ENCODE data around the gene RREB1.

Gene RREB1

DNA sequence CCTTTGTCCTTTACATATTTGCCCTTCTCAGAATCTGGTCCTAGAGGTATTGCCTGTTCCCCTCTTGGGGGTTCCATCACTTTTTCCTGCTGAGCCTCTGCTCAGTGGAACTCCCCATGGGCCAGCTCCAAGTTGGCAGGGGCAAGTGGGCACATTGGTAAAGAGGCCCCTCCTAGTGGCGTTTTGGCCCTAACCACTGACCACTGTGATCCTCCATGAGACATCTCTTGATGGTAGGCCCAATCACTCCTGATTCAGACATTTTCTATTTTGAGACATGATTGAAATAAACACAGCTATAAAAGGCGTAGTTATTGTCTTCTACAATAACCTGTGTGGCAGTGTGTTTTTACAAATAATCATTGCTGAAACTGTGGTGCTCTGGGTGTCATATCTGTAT lies 83.0 kb downstream of the RREB1 start:
- DNase-seq (ENCODE audit: low read depth in 2 of 2, low spot score in 1 of 2): no peak

DNA sequence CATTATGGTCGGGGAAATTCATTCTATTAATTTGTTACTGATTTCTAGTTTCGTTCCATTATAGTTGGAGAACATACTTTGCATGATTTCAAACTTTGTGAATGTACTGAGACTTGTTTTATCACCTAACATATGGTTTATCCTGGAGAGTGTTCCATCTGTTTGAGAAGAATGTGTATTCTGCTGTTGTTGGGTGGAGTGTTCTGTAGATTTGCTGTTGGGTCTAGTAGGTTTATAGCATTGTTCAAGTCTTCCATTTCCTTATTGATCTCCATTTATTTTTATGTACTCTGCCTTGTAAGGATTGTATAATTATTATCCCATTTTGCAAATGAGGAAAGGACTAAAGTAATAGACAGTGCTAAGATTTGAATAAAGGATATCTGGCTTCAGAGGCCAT lies 85.4 kb downstream of the RREB1 start:
- no peak for DNase-seq (ENCODE audit: low read depth in 2 of 2, low spot score in 1 of 2)

DNA sequence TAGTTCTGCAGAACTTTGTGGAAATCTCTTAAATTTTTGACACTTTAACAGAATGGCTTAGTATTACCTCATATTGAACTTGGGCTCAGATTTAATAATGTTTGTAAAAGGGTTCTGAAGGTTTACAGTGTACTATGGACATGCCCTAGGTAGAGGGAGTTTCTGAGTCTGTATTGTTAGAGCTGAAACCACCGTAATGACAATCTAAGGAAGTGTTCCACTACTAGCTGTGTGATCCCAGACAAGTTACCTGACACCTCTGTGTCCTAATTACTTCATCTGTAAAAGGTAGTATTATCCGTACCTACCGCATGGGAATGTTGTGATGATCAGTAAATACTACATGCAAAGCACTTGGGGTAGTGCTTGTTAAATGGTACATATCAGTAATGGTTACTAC lies 86.9 kb downstream of the RREB1 start:
- DNase-seq (ENCODE audit: low read depth in 2 of 2, low spot score in 1 of 2): no peak

DNA sequence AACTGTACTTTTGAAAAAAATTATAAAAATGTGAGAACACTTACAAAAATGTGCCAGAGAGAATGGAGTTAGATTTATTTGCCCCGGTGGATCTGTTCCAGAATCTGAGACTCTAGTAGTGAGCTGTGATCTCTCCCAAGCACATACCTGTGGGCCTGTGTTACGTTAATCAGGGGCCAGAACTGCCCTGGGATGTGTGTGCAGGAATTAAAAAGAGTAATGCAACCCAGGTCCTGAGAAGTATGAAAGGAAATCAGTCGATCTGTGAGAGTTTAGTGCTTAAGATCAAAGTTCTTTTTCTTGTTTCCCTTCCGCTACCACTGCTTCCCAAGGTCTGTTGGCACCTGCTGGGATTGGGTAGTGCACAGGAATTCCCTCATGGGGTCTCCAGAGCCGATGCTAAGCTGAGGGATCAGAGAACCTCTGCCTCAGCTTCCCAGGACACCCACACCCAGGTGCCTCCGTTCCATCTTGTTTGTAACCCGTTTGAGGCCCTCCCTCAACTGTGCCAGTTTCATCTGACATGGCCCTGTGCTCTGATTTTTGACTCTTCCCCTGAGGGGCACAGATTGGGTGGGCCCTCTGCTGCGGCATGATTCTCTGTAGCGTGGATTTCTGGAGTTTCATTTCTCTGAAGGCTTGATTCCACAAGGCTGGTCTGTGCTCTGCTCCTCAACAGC lies 87.7 kb downstream of the RREB1 start:
- DNase-seq (ENCODE audit: low read depth in 2 of 2, low spot score in 1 of 2): no peak

DNA sequence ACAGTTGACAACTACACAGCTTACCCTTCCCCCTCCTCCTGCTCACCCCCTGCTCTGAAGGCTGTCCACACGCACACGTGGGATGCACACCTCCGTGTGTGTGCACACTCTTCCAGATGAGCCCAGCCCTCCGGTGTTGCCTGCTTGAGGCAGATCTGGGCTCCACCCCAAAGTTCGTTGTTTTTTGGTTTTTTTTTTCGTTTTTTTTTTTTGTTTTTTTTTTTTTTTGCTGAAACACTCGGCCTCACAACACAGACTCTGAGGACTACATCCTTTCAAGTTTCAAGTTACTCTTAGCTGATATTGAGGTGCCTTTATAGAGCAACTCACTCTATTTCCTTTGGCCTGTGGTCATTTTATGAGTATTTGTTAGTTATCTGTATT lies 88.2 kb downstream of the RREB1 start:
- no peak for DNase-seq (ENCODE audit: low read depth in 2 of 2, low spot score in 1 of 2)

DNA sequence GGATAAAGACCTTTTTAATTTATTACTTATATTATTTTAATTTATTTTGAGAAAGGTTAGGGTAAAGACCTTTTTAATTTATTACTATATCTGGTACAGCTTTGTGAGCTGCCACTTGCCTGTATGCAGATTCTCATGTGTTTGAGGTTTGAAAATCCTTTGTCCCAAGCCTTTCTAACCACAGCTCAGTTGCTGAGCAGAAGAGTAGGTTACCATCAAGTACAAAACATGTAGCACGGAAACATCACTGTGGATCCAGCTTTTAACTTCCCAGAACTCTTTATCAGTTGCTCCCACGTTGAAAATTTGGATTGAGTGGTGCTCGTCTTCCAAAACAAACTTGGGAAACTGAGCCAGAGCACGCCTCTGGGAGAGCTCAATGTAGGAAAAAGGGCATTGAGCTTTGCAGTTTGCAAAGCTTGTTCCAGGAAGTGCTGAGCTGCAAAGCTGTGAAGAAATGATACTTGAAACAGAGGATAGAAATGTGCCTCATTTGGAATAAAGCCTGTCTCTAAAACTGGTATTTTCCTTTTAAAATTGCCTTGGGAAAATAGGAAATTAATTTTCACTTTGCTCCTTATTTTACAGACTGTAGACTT lies 89.0 kb downstream of the RREB1 start:
- no peak for DNase-seq (ENCODE audit: low read depth in 2 of 2, low spot score in 1 of 2)

DNA sequence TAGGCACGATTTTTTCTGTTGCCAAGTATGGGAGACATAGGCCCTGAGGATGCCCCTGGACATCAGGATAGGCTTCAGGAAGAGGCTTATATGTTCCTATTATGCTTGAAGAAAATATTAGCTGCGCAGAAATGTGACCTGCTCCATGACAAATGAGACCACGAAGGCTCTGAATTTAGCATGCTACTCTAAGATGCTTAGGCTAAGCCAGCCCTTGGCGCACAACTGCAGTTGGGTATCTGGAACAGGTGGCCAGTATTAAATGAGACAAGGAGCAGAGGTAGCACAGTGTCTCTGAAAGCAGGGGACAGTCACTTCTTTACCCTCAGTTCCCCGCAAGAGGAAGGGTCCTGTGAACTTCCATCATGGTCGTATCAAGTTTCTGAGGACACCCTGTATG lies 90.0 kb downstream of the RREB1 start:
- DNase-seq (ENCODE audit: low read depth in 2 of 2, low spot score in 1 of 2): no peak

DNA sequence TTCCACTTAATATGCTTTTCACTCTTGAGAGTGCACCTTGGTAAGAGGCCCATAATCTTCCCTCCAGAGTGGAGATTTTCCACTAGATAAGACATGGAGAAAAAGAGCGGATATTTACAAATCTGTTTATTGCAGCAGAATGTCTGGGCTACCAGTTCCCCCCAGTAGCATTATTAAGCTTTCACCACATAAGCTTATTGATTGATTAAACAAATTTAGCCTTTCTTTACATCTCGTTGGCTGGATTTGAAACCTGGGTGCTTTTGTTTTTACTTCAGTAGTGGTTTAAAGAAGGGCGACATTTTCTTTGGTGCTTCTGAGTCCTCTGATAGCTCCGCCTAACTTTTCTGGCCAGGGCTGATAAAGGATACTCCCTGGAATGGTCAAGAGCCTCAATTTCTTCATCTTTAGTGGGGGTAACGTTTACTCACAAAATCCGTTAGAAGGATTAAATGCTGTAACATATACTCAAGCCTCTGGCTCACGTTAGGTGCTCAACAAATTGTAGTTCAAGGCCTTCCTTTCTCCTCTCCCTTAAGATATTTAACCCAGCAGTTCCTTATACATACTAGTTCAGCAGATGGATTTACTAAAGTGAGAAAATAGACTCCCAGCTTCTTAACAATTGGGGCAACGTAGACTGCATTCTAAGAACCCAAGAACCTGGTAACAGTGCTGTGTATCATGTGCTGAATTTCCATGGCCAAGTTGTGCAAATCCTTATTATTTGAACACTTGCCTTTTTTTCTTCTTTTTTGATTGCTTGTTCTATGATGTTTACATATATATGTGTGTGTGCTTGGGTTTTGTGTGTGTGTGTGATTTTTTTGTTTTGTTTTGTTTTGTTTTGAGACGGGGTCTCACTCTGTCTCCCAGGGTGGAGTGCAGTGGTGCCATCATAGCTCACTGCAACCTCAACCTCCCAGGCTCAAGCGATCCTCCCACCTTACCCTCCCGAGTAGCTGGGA lies 91.4 kb downstream of the RREB1 start:
- DNase-seq (ENCODE audit: low read depth in 2 of 2, low spot score in 1 of 2): no peak

DNA sequence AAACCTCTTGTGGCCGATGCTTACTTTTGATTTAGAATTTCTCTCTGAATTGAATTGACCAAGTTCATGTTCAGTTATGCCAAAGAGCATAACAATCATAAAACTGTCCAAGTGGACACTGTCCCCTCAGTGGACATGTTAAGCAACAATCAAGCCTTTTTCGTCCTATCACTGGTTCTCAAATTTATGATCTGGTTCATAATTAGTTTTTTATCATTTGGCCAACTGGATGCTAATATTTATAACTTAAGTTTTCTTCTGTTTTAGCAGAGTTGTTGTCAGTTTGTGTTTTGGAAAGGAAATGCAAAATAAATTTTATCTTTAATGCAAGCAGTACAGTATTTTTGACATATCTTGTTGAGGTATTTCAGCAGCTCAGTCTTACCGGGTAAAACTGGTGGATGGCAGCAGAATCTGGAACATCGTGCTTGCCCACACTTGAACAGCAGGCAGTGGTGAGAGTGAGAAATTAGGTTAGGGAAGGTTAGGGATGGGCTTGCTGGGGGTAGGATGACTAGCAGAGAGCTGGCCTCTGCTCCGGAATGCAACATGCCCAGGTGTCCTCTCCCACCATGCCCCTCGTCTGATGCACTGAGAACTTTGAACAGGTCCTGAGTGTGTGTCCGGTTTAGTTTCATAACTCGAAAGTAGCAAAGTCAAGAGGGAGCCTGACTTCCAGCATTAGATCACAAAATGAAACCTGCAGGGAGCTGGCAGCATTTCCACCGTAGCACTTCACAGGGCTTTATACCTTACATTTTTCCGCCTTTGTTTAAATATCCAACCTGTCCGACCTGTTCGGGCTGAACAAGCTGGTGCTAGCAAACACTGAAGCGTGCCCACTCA lies 93.1 kb downstream of the RREB1 start:
- no peak for DNase-seq (ENCODE audit: low read depth in 2 of 2, low spot score in 1 of 2)

DNA sequence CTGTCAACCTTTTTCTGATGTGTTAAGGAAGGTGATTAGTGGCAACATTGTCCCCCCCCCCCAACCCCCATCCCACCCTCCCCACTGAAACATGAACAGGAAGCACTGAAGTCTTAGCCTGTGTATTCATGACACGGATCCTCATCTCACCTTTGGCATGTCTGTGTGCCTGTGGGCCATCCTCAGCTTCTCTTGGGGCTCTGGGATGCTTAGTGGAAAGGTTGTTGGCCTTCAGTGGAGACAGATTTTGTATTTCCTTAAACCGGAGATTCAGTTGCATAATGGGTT lies 93.6 kb downstream of the RREB1 start:
- no peak for DNase-seq (ENCODE audit: low read depth in 2 of 2, low spot score in 1 of 2)

DNA sequence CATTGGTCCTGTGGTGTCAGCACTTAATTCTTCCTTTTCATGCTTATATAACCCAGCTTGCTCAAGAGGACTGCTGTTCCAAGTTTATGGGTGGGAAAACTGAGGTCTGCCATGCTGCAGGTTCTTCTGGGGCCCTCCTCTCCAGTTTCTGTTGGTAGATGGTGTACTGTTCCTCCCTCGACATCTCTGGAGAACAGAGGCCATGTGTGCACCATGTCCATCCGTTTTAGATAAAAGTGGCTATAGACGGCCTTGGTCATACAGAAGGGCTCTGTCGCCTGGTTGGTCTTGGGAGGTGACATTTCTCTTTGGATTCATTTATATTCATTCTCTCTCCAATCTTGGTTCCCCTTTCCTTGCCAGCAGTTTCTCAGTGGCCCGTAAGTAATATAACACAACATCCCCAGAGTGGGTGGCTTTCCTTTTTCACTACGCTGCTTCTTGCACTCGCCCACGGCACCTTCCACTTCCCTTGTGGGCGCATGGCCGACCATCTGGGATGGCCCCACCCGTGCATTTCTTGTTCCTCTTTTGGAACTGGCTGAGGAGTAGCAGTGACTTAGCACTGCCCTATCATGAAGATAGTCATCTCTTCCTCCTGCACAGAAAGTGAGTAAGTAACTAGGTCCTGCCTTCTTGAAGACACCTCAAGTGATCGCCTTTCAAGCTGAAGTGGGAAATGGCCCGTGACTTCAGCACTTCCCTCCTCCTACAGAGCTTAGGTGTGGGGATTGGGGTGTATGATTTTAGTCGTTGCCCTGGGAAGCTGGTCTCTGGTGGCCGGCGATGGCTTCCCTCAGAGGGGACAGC lies 94.2 kb downstream of the RREB1 start:
- no peak for DNase-seq (ENCODE audit: low read depth in 2 of 2, low spot score in 1 of 2)

DNA sequence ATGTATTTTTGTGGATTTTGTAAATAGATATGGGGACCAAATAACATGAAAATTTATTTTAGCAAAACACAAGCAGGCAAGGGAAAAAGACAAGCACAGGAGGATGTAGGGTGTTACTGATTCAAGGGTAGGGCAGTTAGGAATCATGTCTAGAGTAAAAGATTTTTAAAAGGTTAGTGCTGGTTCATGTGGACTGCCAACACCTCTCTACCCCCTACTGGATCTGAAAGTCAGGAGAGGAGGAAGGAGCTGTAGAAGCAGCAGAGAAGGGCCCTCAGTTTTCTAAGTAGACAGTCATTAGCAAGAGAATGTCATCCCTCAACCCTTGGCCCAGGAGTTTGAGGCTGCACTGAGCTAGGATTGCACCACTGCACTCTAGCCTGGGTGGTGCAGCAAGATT lies 95.2 kb downstream of the RREB1 start:
- no peak for DNase-seq (ENCODE audit: low read depth in 2 of 2, low spot score in 1 of 2)

DNA sequence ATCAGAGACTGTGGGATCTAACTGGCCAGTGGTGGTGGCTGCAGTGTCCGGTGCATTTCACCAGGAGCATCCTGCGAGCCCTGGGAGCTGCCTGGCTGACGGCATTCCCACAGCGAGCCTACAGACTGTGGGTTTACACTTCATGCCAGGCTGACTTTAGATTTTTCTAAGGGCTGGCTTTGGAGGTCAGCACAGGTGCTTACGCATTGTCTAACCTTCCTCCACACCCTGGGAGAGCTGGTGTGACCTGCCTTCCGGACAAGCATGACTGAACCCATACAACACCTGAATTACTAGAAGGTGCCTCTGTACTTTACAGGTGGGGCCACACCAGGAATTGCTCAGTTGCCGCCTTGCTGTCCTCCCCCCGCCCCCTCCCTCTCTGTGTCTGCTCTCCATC lies 96.2 kb downstream of the RREB1 start:
- DNase-seq (ENCODE audit: low read depth in 2 of 2, low spot score in 1 of 2): no peak

DNA sequence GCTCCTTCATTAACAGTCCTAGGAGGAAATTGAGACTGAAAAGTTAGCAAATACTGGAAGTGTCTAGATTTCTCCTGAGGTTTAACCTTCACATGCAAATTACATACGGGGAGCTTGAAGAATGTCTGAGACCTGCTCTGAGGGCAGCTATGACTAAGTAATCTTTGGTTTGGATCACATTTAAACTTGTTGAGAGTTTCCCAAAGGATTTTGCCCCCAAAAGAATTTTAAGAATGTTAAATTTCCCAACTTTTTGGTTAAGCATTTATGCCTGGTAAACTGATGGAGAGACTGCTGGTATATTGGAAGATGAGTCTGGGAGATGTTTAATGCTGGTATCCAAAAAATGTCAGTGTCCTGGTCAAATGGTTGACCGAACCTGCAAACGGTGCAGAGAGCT lies 97.0 kb downstream of the RREB1 start:
- DNase-seq (ENCODE audit: low read depth in 2 of 2, low spot score in 1 of 2): no peak

DNA sequence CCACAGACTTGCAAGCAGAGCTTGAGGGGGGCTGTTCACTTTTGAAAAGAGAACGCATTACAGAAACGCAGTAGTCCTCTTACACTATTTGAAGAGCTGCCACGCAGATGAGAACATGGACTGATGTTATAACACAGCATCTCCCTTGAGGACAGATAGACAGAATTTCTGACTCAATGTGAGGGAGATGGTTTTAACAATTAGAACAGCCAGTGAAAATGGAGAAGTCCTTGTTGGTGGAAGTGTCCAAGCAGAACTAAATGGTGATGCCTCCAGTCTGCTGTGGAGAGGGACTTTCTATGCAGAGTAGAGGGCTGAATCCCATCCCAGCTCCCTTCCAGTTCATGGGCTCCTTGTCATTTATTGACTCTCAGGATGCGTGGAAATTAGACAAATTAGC lies 100.0 kb downstream of the RREB1 start:
- DNase-seq (ENCODE audit: low read depth in 2 of 2, low spot score in 1 of 2): no peak

DNA sequence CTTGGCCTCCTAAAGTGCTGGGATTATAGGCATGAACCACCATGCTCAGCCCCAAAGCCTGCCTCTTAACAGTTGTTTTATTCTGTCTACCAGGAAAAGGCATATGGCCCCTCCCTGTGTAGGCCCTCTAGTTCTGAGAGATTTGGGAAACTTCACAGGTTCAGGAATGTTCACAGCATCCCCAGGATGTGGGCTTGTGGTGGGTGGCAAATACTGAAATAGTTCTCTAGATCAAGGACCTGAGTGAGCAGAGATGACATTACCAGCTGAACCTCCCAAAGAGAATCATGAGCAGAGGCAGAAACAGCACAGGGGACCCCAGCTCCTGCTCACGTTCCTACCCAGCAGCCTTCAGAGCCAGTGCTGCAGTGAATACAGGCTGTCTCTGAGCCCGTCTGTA lies 105.7 kb downstream of the RREB1 start:
- no peak for DNase-seq (ENCODE audit: low read depth in 2 of 2, low spot score in 1 of 2)

DNA sequence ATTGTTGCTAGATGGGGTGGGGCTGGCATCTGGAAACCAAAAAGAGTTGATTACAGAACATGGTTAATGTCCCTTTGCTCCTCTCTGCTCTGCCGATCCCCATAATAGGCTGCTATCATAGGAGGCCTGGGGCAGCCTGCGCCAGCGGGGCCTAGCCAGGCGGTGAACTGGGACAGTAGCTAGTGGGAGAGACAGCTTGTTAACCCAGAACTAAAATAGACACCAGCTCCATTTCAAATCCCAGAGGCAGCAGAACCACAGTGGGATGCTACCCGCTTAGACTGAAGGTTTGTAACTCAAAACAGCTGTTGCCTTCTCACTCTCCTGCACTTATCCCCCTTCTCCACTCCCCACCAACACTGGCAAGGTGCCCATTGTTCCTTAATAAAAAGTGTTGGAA lies 106.7 kb downstream of the RREB1 start:
- DNase-seq (ENCODE audit: low read depth in 2 of 2, low spot score in 1 of 2): no peak

DNA sequence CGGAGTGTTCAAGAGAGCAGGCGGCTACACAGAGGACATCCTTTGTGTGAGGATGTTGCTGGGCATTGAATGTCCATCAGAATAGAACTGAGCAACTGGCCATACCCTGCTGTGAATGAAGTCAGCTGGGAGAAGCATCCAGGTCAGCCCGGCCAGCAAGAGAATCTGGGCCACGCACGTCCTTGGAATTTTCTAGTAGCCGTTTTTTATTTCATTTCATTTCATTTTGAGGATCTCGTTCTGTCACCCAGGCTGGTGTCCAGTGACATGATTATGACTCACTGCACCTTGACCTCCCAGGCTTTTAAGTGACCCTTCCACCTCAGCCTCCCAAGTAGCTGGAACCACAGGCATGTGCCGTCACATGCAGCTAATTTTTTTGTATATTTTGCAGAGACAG lies 107.4 kb downstream of the RREB1 start:
- DNase-seq (ENCODE audit: low read depth in 2 of 2, low spot score in 1 of 2): no peak

DNA sequence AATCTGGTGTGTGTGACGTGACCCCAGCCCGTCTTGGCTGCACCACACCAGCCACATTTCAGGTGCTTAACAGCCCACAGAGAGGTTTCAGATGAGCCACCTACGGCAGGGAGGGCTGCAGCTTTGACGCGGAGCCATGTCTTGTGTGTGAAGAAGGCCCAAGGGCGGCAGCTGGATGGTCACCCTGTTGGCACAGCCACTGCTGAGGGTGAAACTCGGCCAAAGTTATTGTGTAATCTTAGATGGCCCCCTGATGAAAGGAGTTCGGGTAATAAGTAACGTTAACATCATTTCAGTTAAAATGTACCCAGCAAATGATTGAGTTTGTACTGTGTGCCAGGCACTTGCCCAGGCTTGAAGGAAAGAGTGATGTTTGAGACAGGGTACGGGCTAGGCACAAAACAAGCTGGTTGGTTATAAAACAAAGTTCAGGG lies 108.1 kb downstream of the RREB1 start:
- no peak for DNase-seq (ENCODE audit: low read depth in 2 of 2, low spot score in 1 of 2)

DNA sequence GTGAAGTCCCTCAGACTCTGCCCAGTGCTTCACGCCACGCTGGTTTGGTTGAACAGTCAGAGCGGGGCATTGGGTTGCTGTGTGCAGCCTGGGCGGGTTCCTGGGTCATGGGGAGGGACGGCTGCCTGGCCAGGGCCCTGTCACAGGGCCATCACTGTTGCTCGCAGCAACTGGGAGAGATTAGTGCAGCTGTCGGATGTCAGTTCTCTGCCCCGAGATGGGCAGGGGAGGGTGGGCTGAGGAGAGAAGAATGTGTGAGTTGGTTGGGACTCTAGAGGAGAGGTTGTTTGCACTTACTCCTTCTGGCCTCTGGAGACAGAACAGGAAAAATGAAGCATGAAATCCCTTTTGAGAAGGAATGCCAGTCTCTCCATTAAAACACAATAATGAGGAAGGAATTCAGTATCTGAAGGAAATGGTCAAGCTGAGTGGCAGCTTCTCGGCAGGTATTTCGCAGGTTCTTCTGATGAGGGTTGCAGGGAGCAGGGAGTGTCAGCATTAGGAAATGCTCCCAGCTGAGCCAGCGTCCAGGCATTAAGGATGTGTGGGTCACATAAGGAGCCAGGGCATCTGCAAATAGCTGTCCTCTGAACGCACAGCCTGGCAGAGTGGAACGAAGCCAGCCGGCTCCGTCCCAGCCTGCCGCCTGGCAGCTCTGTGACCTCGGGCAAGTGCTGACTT lies 109.3 kb downstream of the RREB1 start:
- DNase-seq (ENCODE audit: low read depth in 2 of 2, low spot score in 1 of 2): no peak
